ENCODE results near the gene NUMB. TPM values are rescaled to one million over a fixed set of nuclear protein-coding genes. Genes with fewer than 3 reads are reported as not detected.

The NUMB gene
- total RNA-seq, 4 donors from 2014 or later, result 43.1 to 83.4 (median 50.2) TPM

GRCh38 chr14:73305499-73305898, 152.8 kb downstream of the NUMB start:
- no peaks in the 10 kb centered on the region for H3K36me3 ChIP-seq
- no peaks in the 10 kb centered on the region for H3K4me1 ChIP-seq
- no peak overlapping the region for H3K4me3 ChIP-seq
- TF ChIP-seq POLR2AphosphoS5 (IDR thresholded peaks at IDR 0.05), result no peak
- no peak for TF ChIP-seq POLR2A (IDR thresholded peaks at IDR 0.05)
- no peak for TF ChIP-seq EP300 (IDR thresholded peaks at IDR 0.05)
- no peak for TF ChIP-seq CTCF (IDR thresholded peaks at IDR 0.05)
- H3K27ac ChIP-seq, result no peak overlapping the region
- H3K27me3 ChIP-seq, result no peaks in the 10 kb centered on the region
- WGBS, result 62% methylated on average over 3 of the region's 3 CpGs
- no peaks in the 10 kb centered on the region for H3K9me3 ChIP-seq
- DNase-seq (ENCODE audit: low spot score in 2 of 2), result no peak

- DNase-seq (ENCODE audit: low spot score in 2 of 2), result no peak
- TF ChIP-seq EP300 (IDR thresholded peaks at IDR 0.05) (no peak), CTCF (IDR thresholded peaks at IDR 0.05) (peak; percentile 62 to 66)
- no peaks in the 10 kb centered on the region for H3K4me1 ChIP-seq
- no peaks in the 10 kb centered on the region for H3K9me3 ChIP-seq
- peaks cover 13% of the 10 kb centered on the region for H3K36me3 ChIP-seq
- no peak overlapping the region for H3K27ac ChIP-seq
- no peaks in the 10 kb centered on the region for H3K27me3 ChIP-seq
- H3K4me3 ChIP-seq, result no peak overlapping the region
- 69% methylated on average over 1 of the region's 1 CpG for WGBS
These were observed 163.0 kb downstream of the NUMB start for GRCh38 chr14:73295198-73295796.

- no peak overlapping the region for H3K27ac ChIP-seq
- TF ChIP-seq EP300 (IDR thresholded peaks at IDR 0.05), result no peak
- TF ChIP-seq CTCF (IDR thresholded peaks at IDR 0.05), result no peak
- TF ChIP-seq POLR2AphosphoS5 (IDR thresholded peaks at IDR 0.05), result no peak
- no peak for TF ChIP-seq POLR2A (IDR thresholded peaks at IDR 0.05)
- no peak overlapping the region for H3K4me3 ChIP-seq
- H3K27me3 ChIP-seq, result no peaks in the 10 kb centered on the region
- WGBS, result 93% methylated on average over 12 of the region's 12 CpGs
- no peaks in the 10 kb centered on the region for H3K4me1 ChIP-seq
- peaks cover 13% of the 10 kb centered on the region for H3K36me3 ChIP-seq
- no peaks in the 10 kb centered on the region for H3K9me3 ChIP-seq
- no peak for DNase-seq (ENCODE audit: low spot score in 2 of 2)
These were observed 164.3 kb downstream of the NUMB start for GRCh38 chr14:73293782-73294781.

- Histone ChIP-seq H3K36me3 (peaks cover 27% of the 10 kb centered on the region), H3K4me1 (no peaks in the 10 kb centered on the region), H3K9me3 (no peaks in the 10 kb centered on the region), H3K27me3 (no peaks in the 10 kb centered on the region), H3K4me3 (no peak overlapping the region), H3K27ac (no peak overlapping the region)
- no peak for DNase-seq (ENCODE audit: low spot score in 2 of 2)
- 83% methylated on average over 4 of the region's 4 CpGs for WGBS
- TF ChIP-seq POLR2A (IDR thresholded peaks at IDR 0.05), result no peak
- no peak for TF ChIP-seq CTCF (IDR thresholded peaks at IDR 0.05)
- TF ChIP-seq POLR2AphosphoS5 (IDR thresholded peaks at IDR 0.05), result no peak
- no peak for TF ChIP-seq EP300 (IDR thresholded peaks at IDR 0.05)
These were observed 168.1 kb downstream of the NUMB start for GRCh38 chr14:73290279-73290678.

GRCh38 chr14:73289729-73290128, 168.6 kb downstream of the NUMB start:
- TF ChIP-seq CTCF (IDR thresholded peaks at IDR 0.05), result no peak
- no peak for TF ChIP-seq POLR2AphosphoS5 (IDR thresholded peaks at IDR 0.05)
- no peak for TF ChIP-seq POLR2A (IDR thresholded peaks at IDR 0.05)
- no peak for TF ChIP-seq EP300 (IDR thresholded peaks at IDR 0.05)
- no peak for DNase-seq (ENCODE audit: low spot score in 2 of 2)
- Histone ChIP-seq H3K27ac (no peak overlapping the region), H3K27me3 (no peaks in the 10 kb centered on the region), H3K36me3 (peaks cover 32% of the 10 kb centered on the region), H3K4me1 (no peaks in the 10 kb centered on the region), H3K9me3 (no peaks in the 10 kb centered on the region), H3K4me3 (no peak overlapping the region)
- WGBS, result 60% methylated on average over 3 of the region's 3 CpGs

Measured in suprapubic skin (tissue), 4 donors.